SW480 (cell line): ENCODE measurements around the gene NPLOC4.
A peak's percentile ranks its signal among the peaks of the same experiment; 100 is the strongest.
"Not testable (repeated sequence)": the region's sequence is repeated elsewhere in the genome, so short reads cannot be mapped to it uniquely, and the experiment has no call there.

Source experiments
- DNase-seq: peaks from one replicate; pipeline ENCODE4 v3.0.0-alpha.2; 2016; ENCODE audit warnings: low spot score

NPLOC4 gene

DNA sequence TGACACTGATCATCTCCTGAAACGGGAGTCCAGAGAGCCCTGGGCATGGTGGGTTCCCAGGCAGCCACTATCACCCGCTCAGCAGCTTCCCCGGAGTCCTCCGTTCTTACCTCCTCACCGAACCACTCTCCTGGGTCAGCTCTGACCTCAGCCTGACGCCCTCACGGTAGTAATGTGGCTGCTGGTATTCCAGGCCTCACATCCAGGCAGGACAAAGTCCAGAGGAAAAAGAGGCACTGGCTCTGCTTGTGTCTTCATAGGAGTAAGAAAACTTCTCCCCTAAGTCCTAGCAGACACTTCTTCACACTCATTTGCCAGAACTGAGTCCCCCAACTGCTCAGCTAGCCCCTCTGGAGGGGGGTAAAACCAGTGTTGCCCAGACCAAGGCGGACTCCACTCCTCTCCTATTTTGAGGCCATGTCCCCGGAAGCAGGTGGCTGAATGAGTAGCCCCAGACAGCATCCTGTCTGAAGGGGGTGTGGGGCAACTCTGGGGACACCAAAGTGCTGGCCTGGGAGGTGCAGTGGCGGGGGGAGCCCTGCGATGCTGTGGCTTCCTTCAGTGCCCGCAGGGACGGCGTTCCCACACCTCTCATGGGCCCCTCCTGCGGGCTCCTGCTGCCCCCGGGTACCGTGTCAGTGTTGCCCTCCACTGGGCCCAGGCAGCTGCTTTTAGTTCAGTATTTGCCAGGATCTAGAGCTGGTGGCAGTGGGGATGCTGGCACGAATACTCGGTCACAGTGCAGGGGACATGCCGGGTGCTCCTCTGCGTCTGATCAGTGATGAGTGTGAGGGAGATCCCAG, 103.4 kb downstream of the NPLOC4 start:
- no peak for DNase-seq

DNA sequence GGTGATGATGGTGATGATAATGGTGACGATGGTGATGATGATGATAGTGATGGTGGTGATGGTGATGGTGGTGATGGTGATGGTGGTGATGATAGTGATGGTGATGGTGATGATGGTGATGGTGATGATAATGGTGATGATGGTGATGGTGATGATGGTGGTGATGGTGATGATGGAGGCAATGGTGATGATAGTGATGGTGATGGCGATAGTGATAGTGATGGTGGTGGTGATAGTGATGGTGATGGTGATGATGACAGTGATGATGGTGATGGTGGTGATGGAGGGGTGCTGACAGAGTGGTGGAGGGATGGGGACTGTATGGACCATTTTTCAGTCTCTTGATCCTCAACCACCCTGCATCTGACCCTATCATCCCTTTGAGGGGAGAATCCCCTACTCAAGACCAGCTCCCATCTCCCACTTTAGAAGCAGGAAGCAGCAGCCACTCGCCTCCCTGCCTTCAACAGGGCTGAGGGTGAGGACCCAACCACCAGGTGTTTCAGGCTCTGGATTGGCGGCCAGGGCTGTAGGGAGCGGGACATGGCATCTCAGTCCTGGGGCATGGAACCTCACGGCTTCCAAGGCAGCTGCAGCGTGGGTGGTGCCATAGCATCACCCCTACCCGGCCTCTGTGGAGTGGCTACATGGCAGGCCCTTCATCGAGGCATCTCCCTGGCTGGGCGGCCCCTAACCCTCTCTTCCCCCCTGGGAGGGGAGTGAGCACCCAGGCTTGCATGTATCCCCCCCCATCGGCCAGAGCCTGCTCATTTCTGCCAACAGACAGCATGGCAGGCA, 104.2 kb downstream of the NPLOC4 start:
- DNase-seq = no peak

DNA sequence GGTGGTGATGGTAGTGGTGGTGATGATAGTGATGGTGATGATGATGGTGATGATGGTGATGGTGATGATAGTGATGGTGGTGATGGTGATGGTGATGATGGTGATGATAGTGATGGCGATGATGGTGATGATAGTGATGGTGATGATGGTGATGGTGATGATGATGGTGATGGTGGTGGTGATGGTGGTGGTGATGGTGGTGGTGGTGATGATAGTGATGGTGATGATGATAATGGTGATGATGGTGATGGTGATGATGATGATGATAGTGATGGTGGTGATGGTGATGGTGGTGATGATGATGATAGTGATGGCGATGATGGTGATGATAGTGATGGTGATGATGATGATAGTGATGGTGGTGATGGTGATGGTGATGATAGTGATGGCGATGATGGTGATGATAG, 104.9 kb downstream of the NPLOC4 start:
- not testable (repeated sequence) for DNase-seq

DNA sequence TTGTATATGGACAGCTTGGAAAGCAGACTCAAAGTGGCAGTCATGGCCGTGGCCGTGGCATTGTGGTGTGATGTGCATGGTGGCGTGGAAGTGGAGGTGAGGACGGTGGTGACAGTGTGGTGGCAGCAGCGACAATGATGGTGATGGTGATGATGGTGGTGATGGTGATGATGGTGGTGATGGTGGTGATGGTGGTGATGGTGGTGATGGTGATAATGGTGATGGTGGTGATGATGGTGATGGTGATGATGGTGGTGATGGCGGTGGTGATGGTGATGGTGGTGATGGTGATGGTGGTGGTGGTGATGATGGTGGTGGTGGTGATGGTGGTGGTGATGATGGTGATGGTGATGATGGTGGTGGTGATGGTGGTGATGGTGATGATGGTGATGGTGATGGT, 105.9 kb downstream of the NPLOC4 start:
- DNase-seq = not testable (repeated sequence)

DNA sequence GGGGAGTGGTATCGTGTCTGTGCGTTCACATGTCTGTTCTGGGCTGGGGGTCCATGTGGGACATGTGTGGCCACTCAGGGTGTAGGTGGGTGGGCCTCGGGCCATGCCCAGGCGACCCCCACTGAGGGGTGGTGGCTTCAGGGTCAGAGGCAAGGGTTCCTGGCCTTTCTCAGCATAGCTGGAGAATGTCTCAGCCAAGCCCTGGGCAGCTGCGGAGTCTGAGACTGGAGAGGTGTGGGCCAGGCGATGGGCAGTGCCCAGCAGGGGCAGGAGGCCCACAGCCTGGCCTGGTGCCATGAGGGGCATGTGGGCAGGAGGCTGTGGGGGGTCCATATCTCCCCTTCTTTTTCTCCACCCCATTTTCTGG, 107.5 kb downstream of the NPLOC4 start:
- no peak for DNase-seq

DNA sequence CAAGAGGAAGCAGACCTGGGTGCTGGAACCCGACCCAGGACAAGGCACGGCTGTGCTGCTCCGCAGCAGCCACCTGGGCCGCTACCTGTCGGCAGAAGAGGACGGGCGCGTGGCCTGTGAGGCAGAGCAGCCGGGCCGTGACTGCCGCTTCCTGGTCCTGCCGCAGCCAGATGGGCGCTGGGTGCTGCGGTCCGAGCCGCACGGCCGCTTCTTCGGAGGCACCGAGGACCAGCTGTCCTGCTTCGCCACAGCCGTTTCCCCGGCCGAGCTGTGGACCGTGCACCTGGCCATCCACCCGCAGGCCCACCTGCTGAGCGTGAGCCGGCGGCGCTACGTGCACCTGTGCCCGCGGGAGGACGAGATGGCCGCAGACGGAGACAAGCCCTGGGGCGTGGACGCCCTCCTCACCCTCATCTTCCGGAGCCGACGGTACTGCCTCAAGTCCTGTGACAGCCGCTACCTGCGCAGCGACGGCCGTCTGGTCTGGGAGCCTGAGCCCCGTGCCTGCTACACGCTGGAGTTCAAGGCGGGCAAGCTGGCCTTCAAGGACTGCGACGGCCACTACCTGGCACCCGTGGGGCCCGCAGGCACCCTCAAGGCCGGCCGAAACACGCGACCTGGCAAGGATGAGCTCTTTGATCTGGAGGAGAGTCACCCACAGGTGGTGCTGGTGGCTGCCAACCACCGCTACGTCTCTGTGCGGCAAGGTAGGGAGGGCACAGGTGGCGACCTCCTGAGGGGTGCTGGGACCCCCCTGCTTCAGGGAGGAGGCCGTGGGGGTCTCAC, 108.1 kb downstream of the NPLOC4 start:
- DNase-seq = peak; percentile 49

DNA sequence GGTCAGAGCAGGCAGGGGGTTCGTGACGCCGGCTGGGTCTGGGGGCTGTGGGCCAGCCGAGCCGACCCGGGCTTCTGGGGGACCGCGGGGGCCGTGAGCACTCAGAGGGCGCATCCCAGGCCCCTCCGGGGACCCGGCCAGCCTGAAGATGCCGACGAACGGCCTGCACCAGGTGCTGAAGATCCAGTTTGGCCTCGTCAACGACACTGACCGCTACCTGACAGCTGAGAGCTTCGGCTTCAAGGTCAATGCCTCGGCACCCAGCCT, 108.6 kb downstream of the NPLOC4 start:
- no peak for DNase-seq

DNA sequence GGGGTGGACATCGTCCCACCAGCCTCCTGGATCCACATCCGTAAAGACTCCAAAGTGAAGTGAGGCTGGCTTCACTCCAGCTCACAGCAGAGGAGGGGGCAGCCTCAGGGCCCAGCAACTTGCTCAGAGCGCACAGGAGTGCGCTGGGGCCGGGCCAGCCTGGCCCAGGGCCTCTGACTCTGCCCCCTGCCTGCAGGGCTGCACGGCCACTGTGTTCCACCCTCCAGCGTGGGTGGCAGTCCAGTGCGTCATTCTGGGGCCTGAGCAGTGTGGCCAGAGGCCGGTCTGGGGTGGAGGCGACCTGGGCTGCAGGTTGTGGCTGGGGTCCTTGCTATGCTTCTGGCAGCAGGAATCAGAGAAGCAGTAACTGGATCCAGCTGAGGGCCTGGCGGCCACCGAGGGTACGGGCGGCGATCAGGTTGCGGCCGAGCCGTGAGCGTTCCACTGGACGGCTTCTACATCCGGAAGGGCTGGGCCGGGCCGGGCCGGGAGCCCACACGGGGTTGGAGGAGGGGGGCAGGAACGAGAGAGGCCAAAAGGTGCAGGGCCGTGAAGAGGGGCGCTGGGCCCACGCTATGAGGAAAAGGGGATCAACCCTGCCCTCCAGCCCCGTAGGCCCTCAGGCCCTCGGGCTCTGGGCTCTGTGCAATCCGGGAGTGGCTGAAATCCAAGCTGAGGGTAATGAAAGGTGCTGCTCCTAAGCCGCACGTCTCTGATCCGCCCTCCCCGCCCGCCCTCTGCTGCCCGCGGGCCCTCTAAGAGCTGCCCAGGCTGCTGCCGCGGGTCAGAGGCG, 109.1 kb downstream of the NPLOC4 start, which contains the start of gene FSCN2:
Gene FSCN2, plus strand, starts transcription at position 787 of the 793 bp plus-strand sequence. CDS start 155 bp downstream, outside the sequence.
- DNase-seq = peak; percentile 64

DNA sequence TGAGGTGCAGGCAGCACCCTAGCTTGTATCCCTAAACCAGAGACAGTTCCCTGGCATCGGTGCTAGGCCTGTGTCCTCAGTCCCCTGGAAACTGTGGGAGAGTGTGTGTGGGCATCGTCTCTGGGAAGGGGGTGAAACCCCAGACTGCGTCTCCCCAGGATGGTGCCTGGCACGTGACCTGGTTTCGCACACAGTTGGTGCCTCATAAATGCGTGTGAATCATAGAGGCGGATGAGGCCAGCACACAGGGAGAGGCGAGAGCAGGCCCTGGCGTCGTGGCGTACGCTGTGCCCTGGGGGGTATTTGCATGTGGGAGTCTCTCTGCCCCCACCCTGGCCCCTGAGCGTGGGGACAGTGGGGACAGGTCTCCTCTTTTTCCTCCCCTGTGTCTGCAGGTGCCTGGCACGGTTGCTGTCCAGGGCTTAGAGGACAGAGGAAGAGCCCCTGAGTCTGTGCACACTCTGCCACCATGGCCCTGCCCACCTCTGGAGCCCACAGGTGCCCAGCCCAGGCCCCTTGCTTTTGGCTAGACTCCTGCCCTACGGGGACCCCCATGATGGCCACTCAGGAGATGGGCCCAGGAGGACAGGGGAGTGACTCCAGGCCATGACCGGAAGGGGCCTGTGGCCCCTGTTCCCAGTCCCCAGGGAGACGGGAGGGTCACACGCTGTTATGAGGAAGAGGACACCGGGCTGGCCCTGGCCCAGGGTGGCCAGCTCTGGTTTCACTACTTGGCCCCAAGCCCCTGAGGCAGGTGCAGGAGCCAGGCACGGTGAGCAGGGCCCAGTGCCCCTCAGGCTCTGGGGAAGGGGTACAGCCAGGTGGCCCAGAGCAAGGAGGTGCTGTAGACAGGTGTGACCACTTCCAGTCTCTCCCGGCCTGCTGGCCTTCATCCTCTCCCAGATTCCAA, 110.0 kb downstream of the NPLOC4 start:
- no peak for DNase-seq

DNA sequence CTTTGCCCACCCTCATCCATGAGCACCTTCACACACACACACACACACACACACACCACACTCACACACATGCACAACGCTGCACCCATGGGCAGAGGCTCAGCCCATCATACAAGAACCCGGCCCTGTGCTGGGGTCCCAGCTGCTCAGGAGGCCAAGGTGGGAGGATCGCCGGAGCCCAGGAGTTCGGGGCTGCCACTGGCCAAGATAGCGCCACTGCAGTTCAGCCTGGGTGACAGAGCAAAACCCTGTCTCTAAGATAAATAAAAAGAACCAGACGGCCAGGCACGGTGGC, 112.1 kb downstream of the NPLOC4 start:
- DNase-seq = no peak

DNA sequence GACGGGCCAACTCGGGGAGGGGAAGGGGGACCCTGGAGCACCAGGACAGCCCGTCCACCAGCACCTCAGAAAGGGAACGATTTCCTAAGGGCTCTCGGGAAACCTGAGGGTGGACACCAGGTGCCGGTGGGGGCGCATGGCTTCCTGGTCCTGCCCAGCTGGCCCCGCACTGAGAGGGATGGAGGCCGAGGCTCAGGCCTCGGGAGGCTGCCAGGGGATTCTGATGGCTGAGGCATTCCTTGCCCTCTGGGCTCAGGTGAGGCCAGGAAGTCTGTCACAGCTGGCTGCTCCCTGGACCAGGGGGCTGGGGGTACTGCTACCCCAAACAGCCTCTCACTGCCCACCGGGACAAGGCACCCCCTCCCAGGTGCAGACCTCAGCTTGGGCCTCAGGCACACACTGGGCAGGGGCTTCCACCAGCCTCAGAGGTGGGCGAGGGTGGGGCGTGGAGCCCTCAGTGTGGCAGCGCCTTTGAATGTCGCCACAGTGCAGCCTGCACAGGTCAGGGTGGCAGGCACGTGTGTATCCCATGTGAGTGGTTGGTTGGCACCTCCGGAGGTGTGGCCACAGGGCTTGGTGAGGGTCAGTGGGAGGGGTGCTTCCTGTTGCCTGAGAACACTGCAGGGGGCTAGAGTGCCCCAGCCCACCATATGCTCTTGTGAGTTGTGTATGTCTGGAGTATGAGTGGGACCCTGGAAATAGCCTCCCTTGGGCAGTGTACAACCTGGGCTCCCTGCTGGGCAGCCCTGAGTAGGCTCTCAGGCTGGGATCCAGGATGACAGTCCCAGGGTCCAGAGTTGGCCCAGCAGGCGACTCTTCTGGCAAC, 112.7 kb downstream of the NPLOC4 start:
- DNase-seq = no peak

DNA sequence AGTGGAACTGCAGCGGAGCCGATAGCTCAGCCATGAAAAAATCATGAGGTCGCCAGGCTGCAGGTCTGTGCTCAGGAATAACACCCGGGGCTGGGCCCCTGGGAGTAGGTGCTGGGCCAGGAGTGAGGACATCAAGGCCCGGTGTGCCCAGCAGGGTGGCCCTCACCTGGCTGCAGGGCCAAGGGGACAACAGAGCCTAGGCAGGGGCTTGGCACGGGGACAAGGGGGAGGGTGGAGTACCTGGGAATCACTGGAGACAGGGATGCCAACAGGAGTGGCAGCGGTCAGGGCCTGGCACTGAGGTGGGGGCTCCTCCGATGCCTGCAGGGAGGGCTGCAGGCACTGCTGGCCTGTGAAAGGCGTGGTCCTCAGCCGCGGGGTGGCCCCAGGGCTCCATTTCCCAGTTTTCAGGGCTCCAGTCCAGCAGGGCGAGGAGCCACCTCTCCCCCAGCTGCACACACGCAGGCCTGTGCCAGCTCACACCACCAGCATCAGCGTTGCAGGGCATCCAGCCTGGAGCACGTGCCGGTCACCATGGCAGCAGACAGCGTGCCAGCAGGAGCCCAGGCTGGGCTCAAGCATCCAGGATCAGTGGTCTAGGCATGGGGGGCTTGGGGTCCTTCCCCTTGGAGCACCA, 113.4 kb downstream of the NPLOC4 start:
- no peak for DNase-seq

DNA sequence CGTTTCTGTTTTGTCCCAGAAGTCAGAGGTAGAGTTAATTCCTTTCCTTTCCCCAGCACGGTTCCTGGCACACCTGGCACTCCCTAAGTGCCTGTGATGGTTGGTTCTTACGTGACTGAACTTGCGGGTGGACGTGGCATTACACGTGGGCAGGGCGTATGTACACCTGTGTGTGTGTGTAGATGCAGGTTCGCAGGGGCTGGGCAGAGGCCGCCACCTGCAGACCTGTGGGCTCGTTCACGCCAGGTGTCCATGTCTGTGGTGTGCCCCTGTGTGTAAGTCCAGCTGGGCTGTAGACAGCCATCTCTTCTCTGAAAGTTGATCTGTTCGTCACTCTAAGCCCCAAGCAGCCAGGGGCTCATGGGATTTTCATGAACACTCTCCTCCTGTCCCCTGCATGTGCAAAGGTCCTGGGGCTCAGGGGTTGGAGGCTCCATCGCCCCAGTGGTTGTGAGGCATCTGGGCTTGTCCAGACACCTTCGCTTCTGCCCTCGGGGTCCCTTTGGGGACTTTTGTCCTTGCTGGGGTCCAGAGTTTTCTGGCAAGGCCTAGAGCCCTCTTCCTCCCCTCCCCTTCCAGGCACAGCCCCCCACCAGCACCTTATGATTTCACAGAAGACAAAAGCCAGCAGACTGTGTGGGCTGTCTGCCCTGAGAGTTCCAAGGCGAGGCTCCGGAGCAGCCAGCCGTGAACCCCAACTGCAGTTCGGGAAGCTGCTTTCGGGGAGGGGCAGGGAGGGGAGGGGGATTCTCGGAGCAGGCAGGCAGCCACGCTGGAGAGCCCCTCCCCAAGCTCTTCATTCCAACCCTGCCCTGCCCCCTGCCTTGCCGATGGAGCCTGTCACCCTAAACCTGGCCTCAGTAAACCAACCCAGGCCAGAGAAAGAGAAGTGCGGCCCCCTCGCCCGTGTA, 114.2 kb downstream of the NPLOC4 start:
- DNase-seq = no peak

DNA sequence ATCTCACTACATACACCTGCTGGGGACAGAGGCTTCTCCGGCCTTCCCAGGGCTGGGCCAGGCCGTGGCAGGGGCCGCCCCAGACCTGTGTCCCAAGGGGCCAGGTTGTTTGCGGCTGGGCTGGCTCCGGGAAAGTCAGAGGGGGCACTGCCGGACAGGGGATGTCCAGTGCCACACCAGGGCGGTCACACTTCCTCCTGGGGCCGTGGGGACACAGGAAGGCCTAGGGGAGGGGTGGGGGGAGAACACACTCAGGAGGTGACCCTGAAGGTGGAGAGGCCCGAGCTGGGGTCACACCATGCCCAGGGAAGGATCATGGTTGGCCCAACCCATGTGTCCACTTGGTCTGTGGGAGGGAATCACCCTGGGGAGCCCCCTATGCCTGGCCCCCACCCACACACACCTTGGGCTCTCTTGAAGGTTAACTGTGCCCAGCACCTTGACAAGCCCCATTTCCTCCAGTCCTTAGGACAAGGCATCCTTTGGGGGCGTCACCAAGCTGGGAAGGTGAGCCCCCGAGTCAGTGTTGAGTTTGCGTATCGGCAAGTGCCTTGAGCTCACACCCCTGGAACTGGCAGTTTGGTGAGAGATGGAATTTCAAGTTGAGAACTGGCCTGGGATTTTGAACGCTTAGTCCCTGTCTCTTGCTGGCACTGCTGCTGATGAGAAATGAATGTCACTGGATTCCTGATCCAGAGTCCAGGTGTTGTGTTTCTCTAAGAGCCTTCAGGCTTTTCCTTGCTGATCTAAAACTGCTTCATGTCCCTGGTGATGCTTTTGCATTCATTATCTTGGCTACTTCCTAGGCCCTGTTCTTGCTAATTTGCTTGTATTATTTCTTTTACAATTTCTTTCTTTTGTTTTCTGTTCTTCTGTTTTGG, 116.7 kb downstream of the NPLOC4 start:
- DNase-seq = no peak

DNA sequence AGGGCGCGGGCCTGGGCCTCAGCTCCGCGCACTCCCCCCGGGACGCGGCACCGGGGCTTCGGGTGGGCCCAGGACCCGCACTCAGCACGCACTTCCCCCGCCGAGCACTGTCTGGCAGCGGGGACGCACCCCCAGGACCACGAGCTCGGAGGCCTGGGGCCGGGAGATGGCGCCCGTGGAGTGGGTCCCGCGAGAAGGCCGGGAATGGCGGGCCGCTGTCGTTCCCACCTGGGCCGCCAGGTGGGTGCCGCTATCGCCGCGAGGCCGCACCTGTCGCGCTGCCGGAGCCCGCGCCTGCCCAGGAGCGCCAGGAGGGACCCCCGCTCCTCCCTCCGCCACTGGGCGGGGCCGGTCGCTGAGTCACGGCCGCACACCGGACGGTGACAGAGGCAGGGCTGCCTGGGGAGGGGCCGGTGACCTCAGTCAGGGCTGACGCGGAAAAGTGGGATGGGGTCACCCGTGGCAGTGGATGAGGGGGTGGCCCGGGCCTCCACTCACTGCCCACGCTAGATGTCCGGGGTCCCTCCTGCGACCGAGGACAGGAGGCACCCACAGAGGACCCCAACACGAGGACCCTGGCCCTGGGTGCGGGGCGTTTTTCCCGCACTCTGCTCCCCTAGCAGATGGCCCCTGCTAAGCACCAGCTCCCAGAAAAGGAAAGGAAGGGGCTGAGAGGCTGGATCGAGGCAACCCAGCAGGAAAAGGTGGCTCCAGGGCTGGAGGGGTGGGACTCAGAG, 117.5 kb downstream of the NPLOC4 start:
- DNase-seq = peak; percentile 85

DNA sequence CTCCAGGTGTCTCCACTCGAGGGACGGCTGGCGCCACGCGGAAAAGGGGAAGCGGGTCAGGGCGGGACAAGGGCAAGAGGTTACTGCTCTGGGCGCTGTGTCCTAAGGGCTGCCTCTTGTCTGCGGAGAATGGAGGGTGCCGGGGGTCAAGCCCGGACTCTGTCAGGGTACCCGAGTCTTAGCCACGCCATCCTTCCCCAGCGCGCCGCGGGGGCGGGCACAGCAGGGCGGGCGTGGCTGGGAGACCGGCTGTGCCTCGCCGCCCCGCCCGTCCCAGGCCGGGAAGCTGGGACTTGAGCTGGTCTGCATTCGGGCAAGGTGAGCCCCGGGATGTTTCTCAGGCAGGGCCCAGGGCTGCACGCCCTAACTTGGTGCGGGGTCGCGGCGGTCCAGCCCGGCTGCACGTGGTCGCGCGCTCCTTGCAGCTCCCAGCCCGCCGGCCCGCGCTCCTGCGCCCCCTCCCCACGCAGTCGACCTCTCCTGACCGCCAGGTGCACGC, 118.1 kb downstream of the NPLOC4 start:
- DNase-seq = peak; percentile 54
